NK-92 (cell line): ENCODE results near the gene ZBTB20.

ENCODE experiments used
- DNase-seq: peaks from one replicate; lab custom pipeline; 2025; ENCODE audit not compliant: unreplicated experiment; lab: John Stamatoyannopoulos, UW

Gene ZBTB20

GRCh38 chr3:114384558-114384903, 762.6 kb downstream of the ZBTB20 start:
- no peak for DNase-seq

GRCh38 chr3:114383875-114384557, 763.1 kb downstream of the ZBTB20 start:
- DNase-seq, result no peak

GRCh38 chr3:114380233-114380651, 766.8 kb downstream of the ZBTB20 start:
- no peak for DNase-seq

- DNase-seq, result no peak
Measured at GRCh38 chr3:114379266-114379665, 767.8 kb downstream of the ZBTB20 start.

- no peak for DNase-seq
Measured at GRCh38 chr3:114378760-114379159, 768.3 kb downstream of the ZBTB20 start.

- no peak for DNase-seq
Measured at GRCh38 chr3:114377426-114377825, 769.7 kb downstream of the ZBTB20 start.

- no peak for DNase-seq
Measured at GRCh38 chr3:114376516-114377185, 770.4 kb downstream of the ZBTB20 start.

- DNase-seq, result no peak
Measured at GRCh38 chr3:114375608-114376421, 771.3 kb downstream of the ZBTB20 start.

- DNase-seq, result no peak
Measured at GRCh38 chr3:114374433-114374990, 772.6 kb downstream of the ZBTB20 start.

GRCh38 chr3:114370537-114371174, 776.4 kb downstream of the ZBTB20 start:
- DNase-seq, result no peak

- no peak for DNase-seq
Measured at GRCh38 chr3:114365909-114366308, 781.2 kb downstream of the ZBTB20 start.

- DNase-seq, result no peak
Measured at GRCh38 chr3:114364806-114365654, 782.1 kb downstream of the ZBTB20 start.

- no peak for DNase-seq
Measured at GRCh38 chr3:114363554-114364202, 783.4 kb downstream of the ZBTB20 start.

- no peak for DNase-seq
Measured at GRCh38 chr3:114362815-114363214, 784.3 kb downstream of the ZBTB20 start.

- DNase-seq, result no peak
Measured at GRCh38 chr3:114361391-114361790, 785.7 kb downstream of the ZBTB20 start.

- no peak for DNase-seq
Measured at GRCh38 chr3:114356525-114356924, 790.6 kb downstream of the ZBTB20 start.

- DNase-seq, result no peak
Measured at GRCh38 chr3:114356066-114356465, 791.0 kb downstream of the ZBTB20 start.

- no peak for DNase-seq
Measured at GRCh38 chr3:114355653-114356052, 791.4 kb downstream of the ZBTB20 start.

GRCh38 chr3:114351822-114352145, 795.3 kb downstream of the ZBTB20 start:
- DNase-seq, result no peak
